K562 (cell line): Measurements from ENCODE around the gene DPAGT1. TPM values are rescaled to one million over a fixed set of nuclear protein-coding genes. Genes with fewer than 3 reads are reported as not detected.
A peak's percentile ranks its signal among the peaks of the same experiment; 100 is the strongest.

Source experiments
- ATAC-seq: fragments of 200-7000 bp; cut with Tn5 transposase; 3 replicates; pipeline ENCODE4 v1.9.1; 2020; ENCODE audit warnings: moderate library complexity
- BruUV-seq: library from RNA; stranded (reverse); fragments of 400-500 nt; replicated peaks from 2 replicates; lab custom pipeline; 2021; lab: Mats Ljungman, UMichigan
- CTCF ChIA-PET: fragments of 300-600 bp; formaldehyde crosslinking; extraction: SDS; loops from one replicate; lab custom pipeline; 2021; ENCODE audit warnings: low intra/inter-chr PET ratio; lab: Yijun Ruan, JAX
- POLR2A ChIA-PET: fragments of 300-600, 350-650 bp; sonication (Branson Sonifier 250); formaldehyde crosslinking; extraction: SDS; loops from one replicate; lab custom pipeline; 2021; ENCODE audit warnings: antibody characterized with exemption, inconsistent platforms; lab: Yijun Ruan, JAX
- DNase-seq, 4 experiments: peaks; one replicate each; pipeline versions ENCODE4 v3.0.0 to v3.0.0-alpha.2; 2011 to 2018; ENCODE audit warnings: low spot score in 3 of 4, mixed read lengths in 3 of 4; ENCODE audit errors: extremely low read depth in 1 of 4
- FAIRE-seq: peaks from 2 replicates; lab custom pipeline; 2011; peaks lifted over from hg19 to GRCh38; lab: Jason Lieb, UNC
- H2AFZ ChIP-seq: 2 replicates; pipeline ENCODE4 v1.6.0; 2011; ENCODE audit warnings: low read depth, low read length, control low read depth, inconsistent platforms
- H3K27ac ChIP-seq: fragments of 200-600 bp; 3 replicates; pipeline ENCODE4 v1.8.0; 2011; ENCODE audit warnings: low read depth, mild to moderate bottlenecking, control low read depth, inconsistent platforms, low read length, moderate library complexity, mixed read lengths; ENCODE audit errors: extremely low read depth
- H3K27me3 ChIP-seq, 2 experiments: fragments of 300-600 bp in 1 of 2; 2 replicates in 1 of 2; 3 replicates in 1 of 2; pipeline versions ENCODE4 v1.6.0 to v1.8.0; 2011; ENCODE audit warnings: inconsistent platforms in 2 of 2, low read length in 2 of 2, mild to moderate bottlenecking in 1 of 2, mixed read lengths in 1 of 2, moderate library complexity in 1 of 2; ENCODE audit not compliant: control insufficient read depth in 2 of 2, insufficient read depth in 2 of 2
- H3K36me3 ChIP-seq: fragments of 300-600 bp; 3 replicates; pipeline ENCODE4 v1.8.0; 2011; ENCODE audit warnings: mild to moderate bottlenecking, low read length, inconsistent platforms; ENCODE audit not compliant: control insufficient read depth, insufficient read depth
- H3K4me1 ChIP-seq, 2 experiments: fragments of 200-600 bp in 1 of 2; replicated peaks in 1 of 2; 2 replicates in 1 of 2; 3 replicates in 1 of 2; pipeline versions ENCODE4 v1.5.1 to v1.8.0; 2011; ENCODE audit warnings: inconsistent platforms in 2 of 2, low read length in 2 of 2, mild to moderate bottlenecking in 1 of 2, mixed read lengths in 1 of 2, moderate library complexity in 1 of 2; ENCODE audit not compliant: control insufficient read depth in 2 of 2, insufficient read depth in 2 of 2
- H3K4me2 ChIP-seq: 2 replicates; pipeline ENCODE4 v1.6.1; 2011; ENCODE audit warnings: low read length, control low read depth, inconsistent platforms, mixed read lengths; ENCODE audit not compliant: insufficient read depth
- H3K4me3 ChIP-seq: fragments of 200-600 bp; sonication (generic), shearing (Covaris generic); 2 replicates; pipeline ENCODE4 v1.5.1; 2016; ENCODE audit warnings: control low read depth, inconsistent platforms
- H3K79me2 ChIP-seq: fragments of 200-600 bp; 3 replicates; pipeline ENCODE4 v1.8.0; 2011; ENCODE audit warnings: low read length, inconsistent platforms; ENCODE audit not compliant: control insufficient read depth, insufficient read depth
- H3K9ac ChIP-seq, 2 experiments: 2 replicates each; pipeline versions ENCODE4 v1.6.0 to v1.6.1; 2011; ENCODE audit warnings: low read depth in 2 of 2, low read length in 2 of 2, control low read depth in 1 of 2, inconsistent platforms in 1 of 2, mild to moderate bottlenecking in 1 of 2, mixed read lengths in 1 of 2; ENCODE audit not compliant: insufficient read depth in 1 of 2
- H3K9me1 ChIP-seq: one replicate; pipeline ENCODE4 v1.6.0; 2011; ENCODE audit warnings: inconsistent platforms, mild to moderate bottlenecking, low read length, moderate library complexity; ENCODE audit not compliant: control insufficient read depth, insufficient read depth
- H3K9me3 ChIP-seq: replicated peaks from 2 replicates; pipeline ENCODE4 v1.5.1; 2011; ENCODE audit warnings: low read depth, low read length, inconsistent platforms; ENCODE audit not compliant: control insufficient read depth, insufficient read depth
- H4K20me1 ChIP-seq: replicated peaks from 2 replicates; pipeline ENCODE4 v1.6.1; 2011; ENCODE audit warnings: low read length, inconsistent platforms, mixed read lengths; ENCODE audit not compliant: control insufficient read depth, insufficient read depth
- BHLHE40 ChIP-seq: IDR thresholded peaks from 2 replicates; pipeline ENCODE4 v1.6.1; 2011; ENCODE audit warnings: low read length, improper control_type of control experiment
- ERF ChIP-seq: fragments of 450-650 bp; formaldehyde crosslinking; IDR thresholded peaks from 2 replicates; pipeline ENCODE4 v1.4.0; 2020; ENCODE audit warnings: mild to moderate bottlenecking, mixed read lengths
- FOXK2 ChIP-seq, 2 experiments: fragments of 450-650 bp; IDR thresholded peaks in 1 of 2; conservative IDR thresholded peaks in 1 of 2; 2 replicates each; pipeline ENCODE4 v1.6.1; 2016; ENCODE audit warnings: low read depth in 2 of 2, mild to moderate bottlenecking in 1 of 2
- NONO ChIP-seq, 2 experiments: fragments of 200-400 bp in 1 of 2; fragments of 450-650 bp in 1 of 2; formaldehyde crosslinking in 1 of 2; IDR thresholded peaks; 2 replicates each; pipeline ENCODE4 v1.6.1; 2017; ENCODE audit warnings: low read depth in 2 of 2, mild to moderate bottlenecking in 2 of 2, moderate library complexity in 2 of 2, low read length in 1 of 2
- NR2C2 ChIP-seq, 2 experiments: fragments of 200-800 bp in 1 of 2; sonication (Bioruptor generic) in 1 of 2; sonication (generic) in 1 of 2; formaldehyde crosslinking in 1 of 2; IDR thresholded peaks; 2 replicates each; pipeline versions ENCODE4 v1.6.1 to v1.8.0; 2016 to 2022; ENCODE audit warnings: mild to moderate bottlenecking in 1 of 2, missing compliant biosample characterization in 1 of 2, missing genetic modification characterization in 1 of 2, missing genetic modification reagents in 1 of 2
- SMC3 ChIP-seq: conservative IDR thresholded peaks from 2 replicates; pipeline ENCODE4 v1.6.1; 2011; ENCODE audit warnings: low read depth, low read length, improper control_type of control experiment; ENCODE audit not compliant: insufficient read depth
- SOX6 ChIP-seq: fragments of 450-650 bp; IDR thresholded peaks from 2 replicates; pipeline ENCODE4 v1.6.1; 2014; ENCODE audit warnings: mild to moderate bottlenecking
- TEAD1 ChIP-seq, 2 experiments: fragments of 450-650 bp in 1 of 2; sonication (generic) in 1 of 2; formaldehyde crosslinking; IDR thresholded peaks; 2 replicates each; pipeline versions ENCODE4 v1.4.0 to v1.8.0; 2020 to 2022; ENCODE audit warnings: mild to moderate bottlenecking in 2 of 2, missing genetic modification reagents in 1 of 2
- YY1 ChIP-seq, 3 experiments: IDR thresholded peaks; 2 replicates each; pipeline ENCODE4 v1.6.1; 2011; ENCODE audit warnings: low read length in 2 of 3, mild to moderate bottlenecking in 2 of 3, moderate library complexity in 2 of 3, borderline replicate concordance in 1 of 3, control low read depth in 1 of 3, low read depth in 1 of 3; ENCODE audit not compliant: insufficient read depth in 3 of 3, insufficient replicate concordance in 2 of 3, control insufficient read depth in 1 of 3, insufficient read length in 1 of 3; ENCODE audit errors: extremely low read depth in 1 of 3
- ZNF12 ChIP-seq: sonication (generic); formaldehyde crosslinking; IDR thresholded peaks from 2 replicates; pipeline ENCODE4 v1.4.0; 2020; ENCODE audit warnings: mild to moderate bottlenecking, missing genetic modification reagents
- ZNF79 ChIP-seq: fragments of 250-450 bp; sonication (Bioruptor Pico); IDR thresholded peaks from 2 replicates; pipeline ENCODE4 v1.4.0; 2020; ENCODE audit warnings: low read depth, mild to moderate bottlenecking, moderate library complexity
- ZSCAN29 ChIP-seq: fragments of 450-650 bp; IDR thresholded peaks from 2 replicates; pipeline ENCODE4 v1.6.1; 2017
- WGBS: fragments of 100-300 bp; shearing (Covaris generic); methylation state at CpG from one replicate; pipeline ENCODE4 v1.1.6; 2016; ENCODE audit warnings: low coverage, mixed read lengths; ENCODE audit not compliant: insufficient coverage; ENCODE audit errors: missing lambda C conversion rate; 5-methylcytosine and 5-hydroxymethylcytosine counted together
- in situ Hi-C: fragments of 300-500 bp; cut with MboI; formaldehyde crosslinking; loops from 4 replicates; pipeline ENCODE4 v1.15.0; 2018; ENCODE audit warnings: inconsistent platforms, mixed read lengths
- intact Hi-C: fragments of 100-400 bp; cut with micrococcal nuclease; formaldehyde crosslinking; loops from 2 replicates; pipeline ENCODE4 v1.14.2; 2022
- polyA plus RNA-seq, 8 experiments: library from polyadenylated mRNA; depleted of rRNA in 4 of 8; stranded (reverse) in 5 of 8; unstranded in 3 of 8; fragments of >200 nt; fragmentation: Nextera tagmentation in 2 of 8; fragmentation: Illumina TruSeq in 1 of 8; extraction: Ambion mirVana in 2 of 8; extraction: Trizol in 1 of 8; gene quantifications; 2 replicates each; pipeline versions ENCODE4 v1.2.1 to v1.2.3, GENCODE V29; 2011 to 2014; ENCODE audit warnings: inconsistent platforms in 1 of 8, missing spikeins in 1 of 8
- total RNA-seq, 7 experiments: library from RNA; depleted of rRNA in 6 of 7; stranded (reverse); fragments of >200 nt in 6 of 7; fragmentation: Illumina TruSeq in 2 of 7; extraction: Trizol in 2 of 7; gene quantifications; 2 replicates each; pipeline versions ENCODE4 v1.2.1 to v1.2.3, GENCODE V29; 2011 to 2021; ENCODE audit warnings: low replicate concordance in 1 of 7
- TF ChIP-seq, protein P1 (sequence below), 2 experiments: fragments of 450-650 bp; conservative IDR thresholded peaks; 2 replicates each; pipeline ENCODE4 v1.6.1; 2017; ENCODE audit warnings: mild to moderate bottlenecking in 2 of 2, moderate library complexity in 2 of 2
- TF ChIP-seq, protein P2 (sequence below), 2 experiments: IDR thresholded peaks in 1 of 2; conservative IDR thresholded peaks in 1 of 2; 2 replicates each; pipeline ENCODE4 v1.6.1; 2016; ENCODE audit warnings: low read depth in 2 of 2, mild to moderate bottlenecking in 1 of 2, missing compliant biosample characterization in 1 of 2, missing genetic modification characterization in 1 of 2, moderate library complexity in 1 of 2
- TF ChIP-seq, protein P3 (sequence below): fragments of 450-650 bp; formaldehyde crosslinking; IDR thresholded peaks from 2 replicates; pipeline ENCODE4 v1.4.0; 2022; ENCODE audit warnings: mild to moderate bottlenecking, moderate library complexity

Gene DPAGT1
- total and polyA plus RNA-seq, 9 of the 15 experiments (the other 6 are each of a cell fraction or from before 2014, with no cell fraction given), result 29.9 to 135 (median 85.0) TPM

DNA sequence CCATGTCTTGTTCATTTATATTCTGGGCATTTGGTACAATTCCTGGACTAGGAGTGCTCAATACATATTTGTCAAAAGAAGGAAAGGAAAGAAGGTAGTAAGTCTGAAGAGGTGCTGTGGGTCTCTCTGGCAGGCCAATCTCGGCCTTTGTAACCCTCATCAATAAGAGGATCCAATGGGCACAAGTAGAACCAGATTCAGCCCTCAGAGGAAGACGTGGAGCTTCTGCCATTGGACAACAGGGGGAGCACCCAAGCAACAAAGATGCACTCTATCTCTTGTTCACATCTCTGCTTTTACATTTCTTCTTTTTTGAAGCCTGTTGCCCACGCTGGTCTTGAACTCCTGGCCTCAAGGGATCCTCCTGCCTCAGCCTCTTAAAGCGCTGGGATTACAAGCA is 36.3 kb downstream of the DPAGT1 start:
- Histone ChIP-seq H3K27ac (no peak overlapping the region; the same call in 2 of the 3 replicates), H2AFZ (0 out of 2 replicates have a peak overlapping the region, but pooled peaks have one; percentile 10), H3K9me1 (no peaks in the 10 kb centered on the region), H4K20me1 (no peaks in the 10 kb centered on the region), H3K79me2 (peaks cover 54% of the 10 kb centered on the region), H3K27me3 (no peaks in the 10 kb centered on the region), H3K36me3 (peaks cover 25% of the 10 kb centered on the region), H3K4me3 (no peak overlapping the region), H3K9ac (no peak overlapping the region), H3K4me1 (peaks cover 16 to 24% of the 10 kb centered on the region in 2 experiments; a peak in 4 of 5 replicates), H3K9me3 (no peaks in the 10 kb centered on the region), H3K4me2 (peak overlapping the region; percentile 86; the same call in 1 of the 2 replicates)
- CTCF ChIA-PET, result no interaction called here
- POLR2A ChIA-PET, result interaction anchor here (0.9 to 4.0 kb wide), 4 partner anchors 9 to 428 kb away, joined by 3 to 68 read pairs (median 44); partner anchors contain the start of genes HMBS and HYOU1
- peak; percentile 71 for ATAC-seq
- no TSS peak for BruUV-seq
- WGBS, result 11% methylated on average over 4 of the region's 4 CpGs
- peak; percentile 85 for FAIRE-seq
- intact Hi-C loops (no loop called here), in situ Hi-C loops (no loop called here)
- DNase-seq, result peak; percentile 65 to 80 (median 70)
- TF ChIP-seq BHLHE40 (no peak), TEAD1 (CRISPR knock-in tag; IDR thresholded peaks at IDR 0.05) (peak in 1 of 2 experiments; percentile 47; a peak in 1 of 4 replicates), YY1 (IDR thresholded peaks at IDR 0.05; ENCODE audit: borderline replicate concordance in 1 of 3, control insufficient read depth in 1 of 3, extremely low read depth in 1 of 3, insufficient read depth in 3 of 3, insufficient read length in 1 of 3, insufficient replicate concordance in 2 of 3, low read depth in 1 of 3, low read length in 2 of 3) (no peak), ZSCAN29 (no peak), ERF (CRISPR knock-in tag) (no peak), FOXK2 (conservative IDR thresholded peaks at IDR 0.05 in 1 of 2, IDR thresholded peaks at IDR 0.05 in 1 of 2; ENCODE audit: low read depth in 2 of 2) (0 out of 4 replicates have a peak, but pooled peaks of 1 of the 2 experiments have one; percentile 38), NONO (IDR thresholded peaks at IDR 0.05; ENCODE audit: low read depth in 2 of 2, low read length in 1 of 2) (no peak), NR2C2 (CRISPR knock-in tag; IDR thresholded peaks at IDR 0.05) (no peak), NR2C2 (tag; IDR thresholded peaks at IDR 0.05) (no peak), SOX6 (no peak), SMC3 (peak; percentile 37; the same call in 1 of the 2 replicates), ZNF79 (no peak), ZNF12 (no peak)
- TF ChIP-seq, protein P1, sequence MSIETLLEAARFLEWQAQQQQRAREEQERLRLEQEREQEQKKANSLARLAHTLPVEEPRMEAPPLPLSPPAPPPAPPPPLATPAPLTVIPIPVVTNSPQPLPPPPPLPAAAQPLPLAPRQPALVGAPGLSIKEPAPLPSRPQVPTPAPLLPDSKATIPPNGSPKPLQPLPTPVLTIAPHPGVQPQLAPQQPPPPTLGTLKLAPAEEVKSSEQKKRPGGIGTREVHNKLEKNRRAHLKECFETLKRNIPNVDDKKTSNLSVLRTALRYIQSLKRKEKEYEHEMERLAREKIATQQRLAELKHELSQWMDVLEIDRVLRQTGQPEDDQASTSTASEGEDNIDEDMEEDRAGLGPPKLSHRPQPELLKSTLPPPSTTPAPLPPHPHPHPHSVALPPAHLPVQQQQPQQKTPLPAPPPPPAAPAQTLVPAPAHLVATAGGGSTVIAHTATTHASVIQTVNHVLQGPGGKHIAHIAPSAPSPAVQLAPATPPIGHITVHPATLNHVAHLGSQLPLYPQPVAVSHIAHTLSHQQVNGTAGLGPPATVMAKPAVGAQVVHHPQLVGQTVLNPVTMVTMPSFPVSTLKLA (conservative IDR thresholded peaks at IDR 0.05), result peak in 1 of 2 experiments; percentile 33; a peak in 1 of 4 replicates
- TF ChIP-seq, protein P2, sequence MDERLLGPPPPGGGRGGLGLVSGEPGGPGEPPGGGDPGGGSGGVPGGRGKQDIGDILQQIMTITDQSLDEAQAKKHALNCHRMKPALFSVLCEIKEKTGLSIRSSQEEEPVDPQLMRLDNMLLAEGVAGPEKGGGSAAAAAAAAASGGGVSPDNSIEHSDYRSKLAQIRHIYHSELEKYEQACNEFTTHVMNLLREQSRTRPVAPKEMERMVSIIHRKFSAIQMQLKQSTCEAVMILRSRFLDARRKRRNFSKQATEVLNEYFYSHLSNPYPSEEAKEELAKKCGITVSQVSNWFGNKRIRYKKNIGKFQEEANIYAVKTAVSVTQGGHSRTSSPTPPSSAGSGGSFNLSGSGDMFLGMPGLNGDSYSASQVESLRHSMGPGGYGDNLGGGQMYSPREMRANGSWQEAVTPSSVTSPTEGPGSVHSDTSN (CRISPR knock-in tag; IDR thresholded peaks at IDR 0.05; ENCODE audit: low read depth), result no peak
- TF ChIP-seq, protein P2 (tag; conservative IDR thresholded peaks at IDR 0.05; ENCODE audit: low read depth), result no peak
- TF ChIP-seq, protein P3, sequence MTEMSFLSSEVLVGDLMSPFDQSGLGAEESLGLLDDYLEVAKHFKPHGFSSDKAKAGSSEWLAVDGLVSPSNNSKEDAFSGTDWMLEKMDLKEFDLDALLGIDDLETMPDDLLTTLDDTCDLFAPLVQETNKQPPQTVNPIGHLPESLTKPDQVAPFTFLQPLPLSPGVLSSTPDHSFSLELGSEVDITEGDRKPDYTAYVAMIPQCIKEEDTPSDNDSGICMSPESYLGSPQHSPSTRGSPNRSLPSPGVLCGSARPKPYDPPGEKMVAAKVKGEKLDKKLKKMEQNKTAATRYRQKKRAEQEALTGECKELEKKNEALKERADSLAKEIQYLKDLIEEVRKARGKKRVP (CRISPR knock-in tag), result no peak
